Skeletal muscle tissue (tissue), 4 donors: ENCODE data around the gene STK40. TPM values are rescaled to one million over a fixed set of nuclear protein-coding genes. Genes with fewer than 3 reads are reported as not detected.
A peak's percentile ranks its signal among the peaks of the same experiment; 100 is the strongest.

Experiments
- H3K27ac ChIP-seq: one replicate; pipeline ENCODE4 v1.7.0; 2013; ENCODE audit warnings: mild to moderate bottlenecking, low read depth, low read length, inconsistent platforms
- H3K27me3 ChIP-seq, 3 donors: one replicate each; pipeline ENCODE4 v1.7.0; 2013; ENCODE audit warnings: low read length in 3 of 3; ENCODE audit not compliant: control insufficient read depth in 3 of 3, insufficient read depth in 3 of 3
- H3K36me3 ChIP-seq, 3 donors: one replicate each; pipeline ENCODE4 v1.7.0; 2013; ENCODE audit warnings: low read length in 3 of 3; ENCODE audit not compliant: control insufficient read depth in 3 of 3, insufficient read depth in 3 of 3
- H3K4me1 ChIP-seq, 3 donors: one replicate each; pipeline ENCODE4 v1.7.0; 2013; ENCODE audit warnings: low read length in 3 of 3, mild to moderate bottlenecking in 3 of 3; ENCODE audit not compliant: control insufficient read depth in 3 of 3, insufficient read depth in 3 of 3
- H3K4me3 ChIP-seq, 3 donors: one replicate each; pipeline ENCODE4 v1.7.0; 2013; ENCODE audit warnings: low read length in 3 of 3
- H3K9ac ChIP-seq, 3 donors: one replicate each; pipeline ENCODE4 v1.7.0; 2013; ENCODE audit warnings: low read length in 3 of 3, mild to moderate bottlenecking in 3 of 3, moderate library complexity in 2 of 3, low read depth in 1 of 3
- H3K9me3 ChIP-seq, 3 donors: one replicate each; pipeline ENCODE4 v1.7.0; 2013; ENCODE audit warnings: low read length in 3 of 3; ENCODE audit not compliant: control insufficient read depth in 3 of 3
- total RNA-seq: library from RNA; depleted of rRNA; stranded (reverse); fragments of >200 nt; gene quantifications from one replicate; pipeline ENCODE4 v1.2.3, GENCODE V29; 2014
- donor health status: Osteomylitis.

STK40 gene
- total RNA-seq, 1 donor from 2014 or later: 11.0 TPM

- Histone ChIP-seq H3K36me3 (peaks cover 0 to 4% (median 0%) of the 10 kb centered on the region in 3 donors), H3K9me3 (no peaks in the 10 kb centered on the region), H3K4me1 (peaks cover 12 to 23% (median 14%) of the 10 kb centered on the region in 3 donors), H3K4me3 (peak overlapping the region in 1 of 3 donors; percentile 22), H3K27ac (peak overlapping the region; percentile 25), H3K9ac (peak overlapping the region in 1 of 3 donors; percentile 45), H3K27me3 (no peaks in the 10 kb centered on the region)
Observed at GRCh38 chr1:36400514-36400824, 14.7 kb upstream of the STK40 start.

DNA sequence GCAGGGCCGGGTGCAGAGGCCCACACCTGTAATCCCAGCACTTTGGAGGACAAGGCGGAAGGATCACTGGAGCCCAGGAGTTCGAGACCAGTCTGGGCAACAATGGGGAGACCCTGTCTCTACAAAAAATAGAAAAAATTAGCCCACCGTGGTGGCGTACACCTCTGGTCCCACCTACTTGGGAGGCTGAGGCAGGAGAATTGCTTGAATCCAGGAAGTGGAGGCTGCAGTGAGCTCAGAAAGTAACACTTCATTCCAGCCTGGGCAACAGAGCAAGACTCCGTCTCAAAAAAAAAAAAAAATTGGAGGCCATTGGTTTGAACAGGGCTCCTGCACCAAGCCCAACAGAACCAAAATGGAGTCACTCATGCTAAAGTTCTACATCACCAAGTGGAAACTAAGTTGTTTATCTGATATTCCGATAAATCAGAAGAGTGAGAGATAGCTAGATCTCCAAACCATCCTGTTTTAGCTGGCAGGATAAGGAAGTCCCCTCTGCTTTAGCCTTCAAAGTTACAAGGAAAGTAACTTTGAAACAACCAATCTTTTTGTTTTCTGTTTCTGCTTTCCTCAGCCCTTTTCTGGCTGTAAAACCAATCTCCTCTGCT lies 12.8 kb upstream of the STK40 start:
- peak overlapping the region; percentile 85 for H3K27ac ChIP-seq
- peaks cover 12 to 23% (median 14%) of the 10 kb centered on the region in 3 donors for H3K4me1 ChIP-seq
- no peaks in the 10 kb centered on the region for H3K9me3 ChIP-seq
- no peaks in the 10 kb centered on the region for H3K27me3 ChIP-seq
- H3K36me3 ChIP-seq: peaks cover 6 to 11% (median 7%) of the 10 kb centered on the region in 3 donors
- H3K4me3 ChIP-seq: no peak overlapping the region
- peak overlapping the region in 2 of 3 donors; percentile 57 to 98 for H3K9ac ChIP-seq

DNA sequence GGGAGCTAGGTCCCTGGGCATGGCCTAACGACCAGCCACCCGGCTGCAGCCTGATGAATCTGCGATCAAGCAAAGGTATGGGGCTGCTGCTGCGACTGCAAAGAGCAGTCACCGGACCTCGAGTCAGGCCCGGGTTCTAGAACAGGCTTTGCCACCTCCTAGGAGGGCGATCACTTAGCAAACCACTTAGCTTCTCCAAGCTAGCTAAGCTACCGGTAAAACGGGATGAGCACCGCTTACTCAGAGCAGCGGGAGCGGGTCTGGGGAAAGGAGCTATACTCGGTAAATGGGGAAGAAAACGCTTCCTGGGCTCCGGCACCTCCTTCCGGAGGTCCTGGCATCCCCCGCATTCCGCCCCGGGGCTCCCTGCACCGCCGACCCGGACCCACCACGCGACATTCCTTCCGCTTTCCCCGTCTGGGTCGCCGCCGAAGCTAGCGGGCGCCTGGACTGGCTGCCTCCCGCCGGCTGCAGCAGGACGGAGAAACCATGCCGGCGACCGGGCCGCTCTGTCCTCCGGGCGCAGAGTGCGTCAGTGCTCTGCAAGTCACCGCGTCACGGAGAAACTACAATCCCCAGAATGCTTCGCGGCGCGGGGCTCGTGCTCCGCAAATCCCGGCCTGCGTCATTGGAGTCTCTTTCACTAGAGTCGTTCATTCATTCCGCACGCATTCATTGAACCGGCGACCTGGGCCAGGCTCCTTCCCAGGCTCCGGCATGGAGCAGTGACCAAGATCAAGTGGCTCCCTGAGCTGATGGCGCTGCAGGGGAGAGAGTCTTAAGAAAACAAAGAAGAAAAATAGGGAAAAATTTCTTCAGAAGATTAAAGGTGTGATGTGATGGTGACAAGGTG lies 11.9 kb upstream of the STK40 start, which contains the start of gene LSM10:
Gene LSM10, minus strand, starts transcription at position 531 of the 853 bp plus-strand sequence. CDS start 3,779 bp downstream, outside the sequence.
- Histone ChIP-seq H3K4me1 (peaks cover 12 to 29% (median 14%) of the 10 kb centered on the region in 3 donors), H3K27me3 (no peaks in the 10 kb centered on the region), H3K27ac (peak within 1 kb of the TSS; percentile 85), H3K4me3 (peak within 1 kb of the TSS; percentile 81 to 95 (median 93)), H3K36me3 (peaks cover 14 to 20% (median 14%) of the 10 kb centered on the region in 3 donors), H3K9ac (peak within 1 kb of the TSS; percentile 85 to 98 (median 90)), H3K9me3 (no peaks in the 10 kb centered on the region)

DNA sequence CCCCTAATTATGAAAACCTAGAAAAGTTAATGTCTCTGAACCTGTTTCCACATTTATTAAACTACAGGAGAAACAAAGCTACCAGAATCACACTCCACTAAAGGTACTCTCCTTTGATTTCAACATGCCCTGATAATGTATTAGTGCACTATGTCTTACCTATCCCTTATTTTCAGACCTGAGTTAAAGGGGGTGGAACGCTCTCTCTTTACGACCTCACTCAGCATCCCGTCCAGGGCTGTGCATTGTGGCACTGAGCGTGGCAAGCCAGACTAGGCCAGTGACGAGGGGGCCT lies 11.3 kb upstream of the STK40 start:
- peaks cover 16 to 25% (median 19%) of the 10 kb centered on the region in 3 donors for H3K36me3 ChIP-seq
- H3K27ac ChIP-seq: peak overlapping the region; percentile 85
- H3K27me3 ChIP-seq: no peaks in the 10 kb centered on the region
- peaks cover 16 to 33% (median 18%) of the 10 kb centered on the region in 3 donors for H3K4me1 ChIP-seq
- peak overlapping the region; percentile 85 to 98 (median 90) for H3K9ac ChIP-seq
- peak overlapping the region; percentile 81 to 95 (median 93) for H3K4me3 ChIP-seq
- no peaks in the 10 kb centered on the region for H3K9me3 ChIP-seq

GRCh38 chr1:36396359-36396758 lies 10.6 kb upstream of the STK40 start:
- H3K27me3 ChIP-seq: no peaks in the 10 kb centered on the region
- peaks cover 19 to 27% (median 25%) of the 10 kb centered on the region in 3 donors for H3K36me3 ChIP-seq
- H3K27ac ChIP-seq: no peak overlapping the region
- peaks cover 18 to 30% (median 21%) of the 10 kb centered on the region in 3 donors for H3K4me1 ChIP-seq
- H3K9ac ChIP-seq: peak overlapping the region in 1 of 3 donors; percentile 33
- H3K9me3 ChIP-seq: no peaks in the 10 kb centered on the region
- H3K4me3 ChIP-seq: no peak overlapping the region

GRCh38 chr1:36393686-36394085 lies 8.0 kb upstream of the STK40 start:
- Histone ChIP-seq H3K9ac (peak overlapping the region in 1 of 3 donors; percentile 16), H3K4me3 (no peak overlapping the region), H3K27ac (no peak overlapping the region), H3K36me3 (peaks cover 24 to 35% (median 31%) of the 10 kb centered on the region in 3 donors), H3K4me1 (peaks cover 33 to 47% (median 41%) of the 10 kb centered on the region in 3 donors), H3K27me3 (no peaks in the 10 kb centered on the region), H3K9me3 (no peaks in the 10 kb centered on the region)

GRCh38 chr1:36392836-36393235 lies 7.1 kb upstream of the STK40 start:
- no peaks in the 10 kb centered on the region for H3K9me3 ChIP-seq
- H3K4me3 ChIP-seq: no peak overlapping the region
- H3K4me1 ChIP-seq: peaks cover 34 to 51% (median 46%) of the 10 kb centered on the region in 3 donors
- H3K36me3 ChIP-seq: peaks cover 24 to 35% (median 31%) of the 10 kb centered on the region in 3 donors
- no peak overlapping the region for H3K27ac ChIP-seq
- H3K9ac ChIP-seq: peak overlapping the region in 1 of 3 donors; percentile 3
- H3K27me3 ChIP-seq: no peaks in the 10 kb centered on the region

GRCh38 chr1:36391271-36391670 lies 5.5 kb upstream of the STK40 start:
- Histone ChIP-seq H3K27me3 (no peaks in the 10 kb centered on the region), H3K27ac (no peak overlapping the region), H3K4me1 (peaks cover 42 to 55% (median 55%) of the 10 kb centered on the region in 3 donors), H3K4me3 (no peak overlapping the region), H3K36me3 (peaks cover 24 to 35% (median 29%) of the 10 kb centered on the region in 3 donors), H3K9ac (peak overlapping the region in 2 of 3 donors; percentile 33 to 45), H3K9me3 (no peaks in the 10 kb centered on the region)

DNA sequence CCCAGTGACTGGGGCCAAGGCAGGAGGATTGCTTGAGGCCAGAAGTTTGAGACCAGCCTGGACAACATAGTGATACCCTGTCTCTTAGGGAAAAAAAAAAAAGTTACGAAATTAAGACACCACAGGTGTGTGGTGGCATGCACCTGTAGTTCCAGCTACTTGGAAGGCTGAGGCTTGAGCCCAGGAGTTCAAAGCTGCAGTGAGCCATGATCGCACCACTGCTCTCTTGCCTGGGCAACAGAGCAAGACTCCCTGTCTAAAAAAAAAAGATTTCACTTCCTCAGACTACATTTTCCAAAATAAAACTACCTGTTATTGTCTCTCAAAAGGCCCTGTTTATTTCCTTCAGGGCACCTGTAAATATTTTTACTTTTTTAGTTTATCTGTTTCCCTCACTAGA lies 4.7 kb upstream of the STK40 start:
- H3K27ac ChIP-seq: peak overlapping the region; percentile 99
- H3K36me3 ChIP-seq: peaks cover 24 to 35% (median 28%) of the 10 kb centered on the region in 3 donors
- no peak overlapping the region for H3K4me3 ChIP-seq
- H3K9ac ChIP-seq: no peak overlapping the region
- peaks cover 42 to 56% (median 54%) of the 10 kb centered on the region in 3 donors for H3K4me1 ChIP-seq
- no peaks in the 10 kb centered on the region for H3K9me3 ChIP-seq
- H3K27me3 ChIP-seq: no peaks in the 10 kb centered on the region

- peak overlapping the region in 1 of 3 donors; percentile 35 for H3K9ac ChIP-seq
- peaks cover 43 to 59% (median 56%) of the 10 kb centered on the region in 3 donors for H3K4me1 ChIP-seq
- H3K27ac ChIP-seq: peak overlapping the region; percentile 99
- H3K36me3 ChIP-seq: peaks cover 24 to 35% (median 28%) of the 10 kb centered on the region in 3 donors
- no peaks in the 10 kb centered on the region for H3K9me3 ChIP-seq
- no peaks in the 10 kb centered on the region for H3K27me3 ChIP-seq
- no peak overlapping the region for H3K4me3 ChIP-seq
Observed at GRCh38 chr1:36389999-36390398, 4.3 kb upstream of the STK40 start.
